HG02938 (cell line): Measurements from ENCODE around the gene PNPLA2.

Source experiments
- ATAC-seq: cut with Tn5 transposase; IDR thresholded peaks from one replicate; pipeline ENCODE4 v1.9.1; 2021; ENCODE audit warnings: mild to moderate bottlenecking, moderate library complexity; ENCODE audit not compliant: unreplicated experiment

PNPLA2 gene

GRCh38 chr11:829176-829846, 10.6 kb downstream of the PNPLA2 start:
- ATAC-seq, result no peak

DNA sequence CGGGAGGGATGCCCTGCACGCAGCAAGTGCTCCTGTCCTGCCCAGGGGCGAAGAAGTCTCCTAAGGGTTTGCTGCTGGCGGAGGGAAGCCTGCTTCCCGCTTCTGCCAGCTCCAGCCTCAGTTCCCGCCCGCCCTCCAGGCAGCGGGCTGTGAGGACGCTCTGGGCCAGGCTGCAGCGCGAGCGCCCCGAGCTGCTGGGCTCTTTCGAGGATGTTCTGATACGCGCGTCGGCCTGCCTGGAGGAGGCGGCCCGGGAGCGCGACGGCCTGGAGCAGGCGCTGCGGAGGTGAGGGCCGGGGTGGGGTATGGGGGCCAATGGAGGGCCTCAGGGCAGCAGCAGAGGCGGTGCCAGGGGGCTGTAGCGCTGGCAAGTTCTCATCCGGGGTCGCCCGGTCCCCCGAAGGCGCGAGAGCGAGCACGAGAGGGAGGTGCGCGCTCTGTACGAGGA, 11.2 kb downstream of the PNPLA2 start:
- no peak for ATAC-seq

DNA sequence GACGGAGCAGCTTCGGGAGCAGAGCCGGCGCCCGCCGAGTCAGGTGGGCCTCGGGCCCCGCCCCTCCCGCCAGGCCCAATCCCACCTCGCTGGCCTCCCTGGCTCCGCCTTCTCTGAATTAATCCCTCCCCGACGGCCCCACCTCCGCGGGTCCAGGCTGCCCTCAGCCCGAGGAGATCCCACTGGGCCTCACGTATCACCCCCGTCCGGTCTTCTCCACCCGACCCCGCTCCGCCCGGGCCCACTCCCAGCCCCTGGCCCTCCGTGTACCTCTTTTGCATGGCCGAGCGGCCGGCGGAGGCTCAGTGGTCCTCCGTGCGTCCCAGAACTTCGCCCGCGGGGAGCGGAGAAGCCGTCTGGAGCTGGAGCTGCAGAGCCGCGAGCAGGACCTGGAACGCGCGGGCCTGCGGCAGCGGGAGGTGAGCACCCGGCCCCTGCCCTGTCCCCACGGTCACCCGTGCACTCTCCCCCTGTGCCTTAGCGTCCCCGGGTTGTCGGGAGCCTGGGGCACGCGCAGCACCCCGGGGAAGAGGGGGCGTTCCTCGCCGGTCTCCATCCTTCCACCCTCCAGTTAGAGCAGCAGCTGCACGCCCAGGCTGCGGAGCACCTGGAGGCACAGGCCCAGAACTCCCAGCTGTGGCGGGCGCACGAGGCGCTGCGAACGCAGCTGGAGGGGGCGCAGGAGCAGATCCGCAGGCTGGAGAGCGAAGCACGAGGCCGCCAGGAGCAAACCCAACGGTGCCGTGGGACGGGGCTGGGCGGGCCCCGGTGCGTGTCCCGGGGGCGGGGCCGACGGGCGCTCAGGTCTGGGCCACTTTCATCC, 11.8 kb downstream of the PNPLA2 start:
- ATAC-seq, result no peak

DNA sequence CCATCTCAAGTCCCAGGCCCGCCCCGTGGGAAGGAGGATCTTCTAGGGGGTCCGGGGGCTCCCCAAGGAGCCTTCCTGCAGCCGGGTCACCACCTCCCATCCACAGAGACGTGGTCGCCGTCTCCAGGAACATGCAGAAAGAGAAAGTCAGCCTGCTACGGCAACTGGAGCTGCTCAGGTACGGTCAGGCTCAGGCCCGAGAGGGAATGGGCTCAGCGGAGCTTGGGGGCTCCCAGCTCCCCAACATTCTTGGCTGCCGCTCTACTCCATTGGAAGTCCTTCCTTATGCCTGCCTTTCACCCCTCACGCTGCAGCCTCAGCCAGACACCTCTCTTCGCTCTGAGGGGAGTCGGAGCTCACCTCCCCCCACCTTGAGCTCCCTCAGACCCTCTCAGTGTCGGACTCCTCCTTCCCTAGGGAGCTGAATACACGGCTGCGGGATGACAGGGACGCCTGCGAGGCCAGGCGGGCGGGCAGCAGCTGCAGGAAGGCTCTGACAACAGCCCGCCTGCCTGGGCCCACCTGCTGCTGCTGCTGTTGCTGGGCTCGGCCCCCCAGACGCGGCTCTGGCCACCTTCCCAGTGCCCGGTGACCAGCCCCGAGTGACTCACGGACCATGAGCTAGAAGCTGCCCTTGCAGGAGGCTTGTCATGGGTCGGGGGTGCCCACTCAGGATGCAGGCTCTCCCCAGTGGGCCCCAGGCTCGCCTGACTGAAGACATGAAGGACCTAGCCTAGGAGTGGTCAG, 12.6 kb downstream of the PNPLA2 start:
- no peak for ATAC-seq

DNA sequence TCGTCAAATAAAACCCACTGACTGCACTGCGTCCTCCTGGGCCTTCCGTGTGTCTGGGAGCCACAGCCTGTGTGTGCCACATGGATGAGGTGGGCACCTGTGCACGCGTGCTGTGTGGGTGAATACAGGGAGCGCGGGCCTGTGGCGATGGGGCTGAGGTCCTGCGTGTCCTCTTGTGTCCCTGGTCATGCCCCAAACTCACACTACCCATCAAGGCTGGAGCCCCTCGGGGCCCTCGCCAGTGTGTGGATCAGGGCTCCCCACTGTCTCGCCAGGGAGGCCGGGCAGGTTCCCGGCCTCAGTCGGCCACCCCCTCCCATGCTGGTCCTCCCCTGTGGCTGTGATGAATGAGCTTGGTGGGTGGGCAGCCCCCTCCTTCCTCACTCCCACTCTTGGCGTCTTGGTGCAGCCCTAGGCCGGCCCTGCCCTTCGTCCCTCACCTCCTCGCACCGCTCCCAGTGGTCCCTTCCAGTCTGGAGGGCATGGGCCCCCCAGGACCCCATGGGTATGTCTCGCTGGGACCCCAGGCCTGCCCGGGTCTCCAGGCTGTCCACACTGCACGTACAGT, 13.3 kb downstream of the PNPLA2 start:
- ATAC-seq, result no peak

DNA sequence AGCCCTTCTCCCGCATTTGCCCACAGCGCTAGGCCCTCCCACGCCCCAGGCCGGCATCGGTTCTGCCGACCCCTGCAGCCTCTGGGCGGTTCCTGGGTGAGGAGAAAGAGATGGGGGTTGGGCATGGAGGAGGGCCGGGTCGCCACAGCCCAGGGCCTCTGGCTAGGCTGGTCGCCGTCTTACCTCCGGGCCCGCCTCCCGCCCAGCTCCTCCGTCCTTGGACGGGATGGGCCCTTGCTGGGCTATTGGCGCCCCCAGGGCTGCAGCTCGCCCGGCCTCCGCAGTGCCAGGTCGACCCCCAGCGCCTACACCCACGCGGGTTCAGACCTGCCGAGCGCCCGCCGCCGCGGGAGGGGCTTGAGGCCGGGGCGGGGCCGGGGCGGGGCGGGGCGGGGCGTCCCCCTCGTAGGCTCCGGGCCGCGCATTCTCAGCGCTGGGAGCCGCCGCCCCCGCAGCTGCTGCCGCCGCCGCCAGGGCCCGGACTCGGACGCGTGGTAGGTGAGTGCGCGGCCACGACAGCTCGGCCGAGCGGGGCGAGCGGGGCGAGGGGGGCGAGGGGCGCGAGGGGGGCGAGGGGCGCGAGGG, 13.9 kb downstream of the PNPLA2 start, which contains the start of gene CD151:
Gene CD151, plus strand, starts transcription at position 424 of the 585 bp plus-strand sequence. CDS start 3,118 bp downstream, outside the sequence.
- no peak for ATAC-seq

DNA sequence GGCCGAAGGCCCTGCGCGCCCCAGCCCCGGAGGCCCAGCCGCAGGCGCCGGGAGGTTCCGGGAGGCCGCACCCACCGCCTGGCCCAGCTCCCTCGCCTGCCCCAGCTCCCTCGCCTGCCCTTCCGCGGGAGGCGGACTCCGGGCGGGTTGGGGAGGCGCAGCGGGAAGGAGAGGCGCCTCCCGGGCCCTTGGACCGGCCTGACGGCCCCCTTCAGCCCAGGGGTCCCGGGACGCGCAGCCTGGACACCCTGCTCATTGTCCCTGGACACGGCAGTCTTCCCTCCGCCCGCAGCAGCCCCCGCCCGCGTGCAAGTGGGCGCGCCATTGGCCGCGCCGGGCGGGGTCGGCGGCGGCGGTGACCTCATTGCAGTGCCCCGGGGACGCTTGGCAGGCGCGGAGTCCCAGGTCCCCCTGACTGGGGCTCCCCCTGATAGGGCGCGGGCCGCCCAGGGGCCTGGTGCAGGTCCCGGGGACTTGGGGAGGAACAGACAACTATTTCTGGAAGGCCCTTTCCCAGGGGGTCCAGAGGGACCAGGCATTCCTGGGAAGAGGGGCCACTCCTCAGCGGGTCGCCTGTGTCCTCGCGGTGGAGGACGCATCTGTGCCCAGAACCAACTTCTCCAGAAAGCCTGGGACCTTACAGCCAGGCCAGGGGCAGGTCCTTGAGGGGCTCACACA, 14.5 kb downstream of the PNPLA2 start:
- ATAC-seq, result no peak

- no peak for ATAC-seq
Observed at GRCh38 chr11:833849-834311, 15.2 kb downstream of the PNPLA2 start.

GRCh38 chr11:834371-835316, 15.9 kb downstream of the PNPLA2 start:
- ATAC-seq, result no peak

DNA sequence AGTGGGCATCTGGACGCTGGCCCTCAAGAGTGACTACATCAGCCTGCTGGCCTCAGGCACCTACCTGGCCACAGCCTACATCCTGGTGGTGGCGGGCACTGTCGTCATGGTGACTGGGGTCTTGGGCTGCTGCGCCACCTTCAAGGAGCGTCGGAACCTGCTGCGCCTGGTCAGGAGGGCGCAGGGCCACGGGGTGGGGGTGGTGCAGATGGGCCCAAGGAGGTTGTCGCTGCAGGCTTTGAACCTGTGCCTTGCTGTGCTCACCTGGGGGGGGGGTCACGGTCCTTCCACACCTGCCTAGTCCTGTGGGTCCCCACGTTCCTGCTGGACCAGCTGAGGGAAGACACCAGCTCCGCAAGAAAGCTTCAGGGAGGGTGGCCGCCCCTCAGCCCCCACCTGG, 17.6 kb downstream of the PNPLA2 start:
- no peak for ATAC-seq

DNA sequence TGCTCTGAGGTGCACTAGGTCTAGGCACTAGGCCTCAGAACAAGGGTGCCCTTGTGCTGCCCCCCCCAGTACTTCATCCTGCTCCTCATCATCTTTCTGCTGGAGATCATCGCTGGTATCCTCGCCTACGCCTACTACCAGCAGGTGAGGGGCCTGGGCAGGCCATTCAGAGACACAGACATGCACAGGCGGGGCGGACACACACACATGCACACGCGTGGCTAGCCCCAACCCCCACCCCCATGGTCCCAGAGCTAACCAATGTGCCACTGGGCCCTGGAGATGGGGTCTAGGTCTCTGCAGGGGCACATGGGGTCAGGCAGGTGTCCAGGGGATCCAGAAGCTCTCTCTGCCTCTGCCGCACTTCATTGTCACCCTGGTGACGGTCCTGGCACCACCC, 18.0 kb downstream of the PNPLA2 start:
- no peak for ATAC-seq

- ATAC-seq, result no peak
Observed at GRCh38 chr11:837189-837989, 18.7 kb downstream of the PNPLA2 start.

GRCh38 chr11:837990-838307, 19.2 kb downstream of the PNPLA2 start:
- no peak for ATAC-seq

GRCh38 chr11:838441-839279, 19.9 kb downstream of the PNPLA2 start:
- ATAC-seq, result no peak

GRCh38 chr11:839280-839623, 20.5 kb downstream of the PNPLA2 start:
- no peak for ATAC-seq

- no peak for ATAC-seq
Observed at GRCh38 chr11:839875-840617, 21.3 kb downstream of the PNPLA2 start.

DNA sequence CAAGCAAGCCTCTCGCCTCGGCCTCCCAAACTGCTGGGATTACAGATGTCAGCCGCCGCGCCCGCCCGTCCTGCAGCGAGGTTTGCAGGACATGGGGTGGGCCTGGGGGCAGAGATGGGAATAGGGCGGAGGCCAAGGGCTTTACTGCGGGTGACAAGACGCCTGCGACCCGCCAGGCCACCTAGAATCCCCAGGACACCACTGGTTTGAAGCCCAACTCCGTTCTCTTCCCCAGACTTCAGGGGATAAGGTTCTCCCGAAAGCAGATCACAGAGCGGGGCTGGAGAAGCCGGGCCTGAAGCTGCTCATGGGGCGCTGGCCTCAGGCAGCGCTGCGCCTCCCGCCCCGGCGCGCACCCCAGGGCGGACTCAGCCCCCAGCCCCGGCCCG, 23.3 kb downstream of the PNPLA2 start:
- ATAC-seq, result no peak
